SJCRH30 (cell line): ENCODE data around the gene ARFGAP1. TPM values are rescaled to one million over a fixed set of nuclear protein-coding genes. Genes with fewer than 3 reads are reported as not detected.

ENCODE experiments used
- DNase-seq, 2 experiments: peaks; one replicate each; pipeline ENCODE4 v3.0.0-alpha.2; 2015 to 2020
- H3K27ac ChIP-seq: fragments of 250-450 bp; sonication (Bioruptor Pico); 2 replicates; pipeline ENCODE4 v1.5.1; 2020; ENCODE audit warnings: mild to moderate bottlenecking, moderate library complexity
- H3K27me3 ChIP-seq: fragments of 250-450 bp; sonication (Bioruptor Pico); 2 replicates; pipeline ENCODE4 v1.5.1; 2020; ENCODE audit warnings: mild to moderate bottlenecking, moderate library complexity
- H3K36me3 ChIP-seq: fragments of 250-450 bp; sonication (Bioruptor Pico); 2 replicates; pipeline ENCODE4 v1.5.1; 2020; ENCODE audit warnings: mild to moderate bottlenecking, moderate library complexity
- H3K4me1 ChIP-seq: fragments of 250-450 bp; sonication (Bioruptor Pico); 2 replicates; pipeline ENCODE4 v1.5.1; 2020; ENCODE audit warnings: mild to moderate bottlenecking, moderate library complexity
- H3K4me3 ChIP-seq: fragments of 250-450 bp; sonication (Bioruptor Pico); 2 replicates; pipeline ENCODE4 v1.5.1; 2020; ENCODE audit warnings: mild to moderate bottlenecking, moderate library complexity
- H3K9me3 ChIP-seq: fragments of 250-450 bp; sonication (Bioruptor Pico); replicated peaks from 2 replicates; pipeline ENCODE4 v1.5.1; 2020; ENCODE audit warnings: mild to moderate bottlenecking, moderate library complexity
- total RNA-seq: library from RNA; depleted of rRNA; stranded (reverse); fragments of >200 nt; shearing (Covaris generic); gene quantifications from 2 replicates; pipeline ENCODE4 v1.2.3, GENCODE V29; 2014

The ARFGAP1 gene
- total RNA-seq, 1 experiment from 2014 or later = 96.8 TPM

DNA sequence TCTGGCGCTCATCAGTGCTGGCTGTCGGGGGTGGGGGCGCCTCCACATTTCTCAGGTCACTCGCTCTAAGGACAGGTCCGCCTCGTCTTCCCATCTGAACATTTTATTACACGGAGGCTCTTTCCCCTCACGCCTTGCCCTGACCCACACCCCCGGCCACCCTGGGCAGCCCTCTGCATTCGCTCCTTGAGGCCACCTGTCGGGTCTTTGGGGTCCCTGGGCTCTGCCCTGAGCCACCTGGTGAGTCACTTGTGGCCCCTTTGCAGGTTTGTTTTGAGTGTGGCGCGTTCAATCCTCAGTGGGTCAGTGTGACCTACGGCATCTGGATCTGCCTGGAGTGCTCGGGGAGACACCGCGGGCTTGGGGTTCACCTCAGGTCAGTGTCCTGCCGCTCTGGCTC lies 3.2 kb downstream of the ARFGAP1 start:
- no peak overlapping the region for H3K27ac ChIP-seq
- no peak for DNase-seq
- H3K4me1 ChIP-seq = peaks cover 19% of the 10 kb centered on the region
- H3K4me3 ChIP-seq = no peak overlapping the region
- no peaks in the 10 kb centered on the region for H3K9me3 ChIP-seq
- H3K27me3 ChIP-seq = no peaks in the 10 kb centered on the region
- H3K36me3 ChIP-seq = peaks cover 47% of the 10 kb centered on the region

GRCh38 chr20:63276956-63277355 lies 4.3 kb downstream of the ARFGAP1 start:
- Histone ChIP-seq H3K9me3 (no peaks in the 10 kb centered on the region), H3K36me3 (peaks cover 50% of the 10 kb centered on the region), H3K27ac (no peak overlapping the region), H3K4me3 (no peak overlapping the region), H3K4me1 (peaks cover 8% of the 10 kb centered on the region), H3K27me3 (no peaks in the 10 kb centered on the region)
- DNase-seq = no peak

- Histone ChIP-seq H3K4me3 (no peak overlapping the region), H3K9me3 (no peaks in the 10 kb centered on the region), H3K27ac (no peak overlapping the region), H3K4me1 (peaks cover 7% of the 10 kb centered on the region), H3K36me3 (peaks cover 52% of the 10 kb centered on the region), H3K27me3 (no peaks in the 10 kb centered on the region)
- no peak for DNase-seq
Measured at GRCh38 chr20:63277466-63278272, 5.1 kb downstream of the ARFGAP1 start.

DNA sequence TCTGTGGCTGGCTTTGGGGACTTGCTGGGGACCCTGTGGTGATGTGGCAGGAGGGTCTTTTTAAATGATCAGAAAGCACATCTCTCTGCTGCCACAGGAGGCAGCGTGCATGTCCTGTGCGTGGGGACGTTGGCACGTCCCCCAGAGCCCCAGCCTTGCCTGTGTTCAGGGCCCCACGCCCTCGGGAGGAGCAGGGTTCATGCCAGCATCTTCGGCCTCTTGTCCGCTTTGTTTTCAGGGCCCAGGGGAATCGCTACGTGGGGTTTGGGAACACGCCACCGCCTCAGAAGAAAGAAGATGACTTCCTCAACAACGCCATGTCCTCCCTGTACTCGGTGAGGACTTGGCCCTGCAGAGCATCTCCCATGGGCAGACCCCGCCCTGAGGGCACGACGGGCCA lies 6.0 kb downstream of the ARFGAP1 start:
- Histone ChIP-seq H3K36me3 (peaks cover 62% of the 10 kb centered on the region), H3K4me3 (no peak overlapping the region), H3K27me3 (no peaks in the 10 kb centered on the region), H3K27ac (no peak overlapping the region), H3K4me1 (peaks cover 3% of the 10 kb centered on the region), H3K9me3 (no peaks in the 10 kb centered on the region)
- no peak for DNase-seq

DNA sequence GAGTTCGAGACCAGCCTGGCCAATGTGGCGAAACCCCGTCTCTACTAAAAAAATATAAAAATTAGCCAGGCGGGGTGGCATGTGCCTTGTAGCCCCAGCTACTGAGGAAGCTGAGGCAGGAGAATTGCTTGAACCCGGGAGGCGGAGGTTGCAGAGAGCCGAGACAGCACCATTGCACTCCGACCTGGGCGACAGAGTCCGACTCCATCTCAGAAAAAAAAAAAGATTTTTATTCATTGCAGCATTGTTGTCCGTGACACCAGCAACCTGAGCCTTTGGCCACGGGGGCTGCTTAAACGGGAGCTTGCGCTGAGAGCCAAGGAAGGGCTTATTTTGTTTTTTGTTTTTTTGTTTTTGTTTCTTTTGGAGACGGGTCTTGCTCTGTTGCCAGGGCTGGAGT lies 7.3 kb downstream of the ARFGAP1 start:
- H3K36me3 ChIP-seq = peaks cover 63% of the 10 kb centered on the region
- H3K9me3 ChIP-seq = no peaks in the 10 kb centered on the region
- no peak overlapping the region for H3K27ac ChIP-seq
- H3K4me1 ChIP-seq = no peaks in the 10 kb centered on the region
- no peak overlapping the region for H3K4me3 ChIP-seq
- DNase-seq = no peak
- H3K27me3 ChIP-seq = no peaks in the 10 kb centered on the region

DNA sequence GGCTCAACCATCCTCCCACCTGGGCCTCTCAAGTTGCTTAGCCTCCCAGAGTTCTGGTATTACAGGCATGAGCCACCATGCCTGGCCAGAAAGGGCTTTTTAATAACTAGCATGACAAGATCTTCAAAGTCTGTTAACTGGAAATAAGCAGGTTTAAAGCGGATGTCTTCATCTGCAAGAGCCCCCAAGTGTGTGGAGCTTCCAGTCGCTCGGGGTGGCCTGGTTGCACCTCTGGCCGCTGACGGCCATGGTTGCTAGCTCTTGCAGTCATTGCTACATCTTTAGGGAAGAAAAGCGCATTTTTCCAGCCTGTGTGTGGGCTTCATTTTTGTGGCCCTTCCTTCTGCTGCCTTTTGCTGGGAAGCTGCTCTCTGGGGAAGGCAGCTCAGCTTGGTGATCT lies 7.8 kb downstream of the ARFGAP1 start:
- Histone ChIP-seq H3K36me3 (peaks cover 68% of the 10 kb centered on the region), H3K9me3 (no peaks in the 10 kb centered on the region), H3K27me3 (no peaks in the 10 kb centered on the region), H3K4me3 (no peak overlapping the region), H3K4me1 (no peaks in the 10 kb centered on the region), H3K27ac (no peak overlapping the region)
- no peak for DNase-seq

DNA sequence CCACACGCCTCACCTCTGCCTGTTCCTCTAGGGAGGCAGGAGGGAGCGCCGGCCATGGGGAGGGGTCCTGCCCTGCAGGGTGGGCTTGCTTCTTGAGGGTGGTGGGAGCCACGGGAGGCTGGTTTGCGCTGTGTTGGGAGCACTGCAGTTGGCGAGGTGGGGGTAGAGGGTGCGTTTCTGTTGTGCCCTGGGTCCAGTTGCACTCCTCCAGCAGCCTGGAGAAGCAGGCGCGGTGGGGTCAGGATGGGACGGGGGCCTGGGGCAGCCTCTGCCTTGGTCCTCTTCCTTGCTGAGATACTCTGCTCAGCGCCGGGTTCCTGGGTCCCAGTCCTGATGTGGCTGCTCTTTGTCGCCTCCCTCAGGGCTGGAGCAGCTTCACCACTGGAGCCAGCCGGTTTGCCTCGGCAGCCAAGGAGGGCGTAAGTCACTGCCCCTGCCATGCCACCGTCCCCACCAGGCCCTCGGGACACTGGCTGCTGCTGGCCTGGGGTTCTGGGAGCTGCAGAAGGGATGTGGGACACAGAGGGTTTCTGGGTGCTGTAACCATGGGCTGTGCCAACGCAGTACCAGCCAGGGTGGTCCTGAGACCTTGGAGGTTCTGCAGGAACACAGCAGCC lies 8.4 kb downstream of the ARFGAP1 start:
- DNase-seq = no peak
- no peak overlapping the region for H3K27ac ChIP-seq
- H3K36me3 ChIP-seq = peaks cover 71% of the 10 kb centered on the region

GRCh38 chr20:63281742-63282665 lies 9.4 kb downstream of the ARFGAP1 start:
- DNase-seq = no peak
- peaks cover 61% of the 10 kb centered on the region for H3K36me3 ChIP-seq
- no peak overlapping the region for H3K27ac ChIP-seq

More for the DNA sequence above, 8.4 kb downstream of the ARFGAP1 start:
- no peak overlapping the region for H3K4me3 ChIP-seq
- H3K9me3 ChIP-seq = no peaks in the 10 kb centered on the region
- no peaks in the 10 kb centered on the region for H3K27me3 ChIP-seq
- H3K4me1 ChIP-seq = no peaks in the 10 kb centered on the region

DNA sequence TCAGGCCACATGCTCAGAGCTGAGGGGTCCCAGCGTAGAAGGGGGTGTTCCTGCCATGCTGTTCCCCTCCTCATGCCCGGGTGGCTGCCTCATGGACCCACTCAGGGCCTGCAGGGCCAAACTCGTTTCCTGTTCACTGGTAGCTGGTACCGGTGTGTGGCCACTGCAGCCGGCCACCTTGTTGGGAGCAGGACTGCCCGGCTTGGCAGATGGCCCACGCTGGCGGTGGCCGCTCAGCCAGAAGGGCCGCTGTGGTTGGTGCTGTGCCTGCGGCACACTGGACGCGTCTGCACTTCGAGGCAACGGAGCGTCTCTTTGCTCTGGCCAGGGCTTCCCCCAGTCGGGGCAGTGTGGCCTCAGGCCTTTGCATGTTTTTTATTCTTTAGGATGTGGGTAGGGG lies 10.3 kb downstream of the ARFGAP1 start:
- Histone ChIP-seq H3K4me3 (no peak overlapping the region), H3K27ac (no peak overlapping the region), H3K4me1 (no peaks in the 10 kb centered on the region), H3K36me3 (peaks cover 58% of the 10 kb centered on the region), H3K27me3 (no peaks in the 10 kb centered on the region), H3K9me3 (no peaks in the 10 kb centered on the region)
- no peak for DNase-seq

More at GRCh38 chr20:63281742-63282665, 9.4 kb downstream of the ARFGAP1 start:
- H3K27me3 ChIP-seq = no peaks in the 10 kb centered on the region
- H3K4me3 ChIP-seq = no peak overlapping the region
- no peaks in the 10 kb centered on the region for H3K9me3 ChIP-seq
- H3K4me1 ChIP-seq = no peaks in the 10 kb centered on the region

DNA sequence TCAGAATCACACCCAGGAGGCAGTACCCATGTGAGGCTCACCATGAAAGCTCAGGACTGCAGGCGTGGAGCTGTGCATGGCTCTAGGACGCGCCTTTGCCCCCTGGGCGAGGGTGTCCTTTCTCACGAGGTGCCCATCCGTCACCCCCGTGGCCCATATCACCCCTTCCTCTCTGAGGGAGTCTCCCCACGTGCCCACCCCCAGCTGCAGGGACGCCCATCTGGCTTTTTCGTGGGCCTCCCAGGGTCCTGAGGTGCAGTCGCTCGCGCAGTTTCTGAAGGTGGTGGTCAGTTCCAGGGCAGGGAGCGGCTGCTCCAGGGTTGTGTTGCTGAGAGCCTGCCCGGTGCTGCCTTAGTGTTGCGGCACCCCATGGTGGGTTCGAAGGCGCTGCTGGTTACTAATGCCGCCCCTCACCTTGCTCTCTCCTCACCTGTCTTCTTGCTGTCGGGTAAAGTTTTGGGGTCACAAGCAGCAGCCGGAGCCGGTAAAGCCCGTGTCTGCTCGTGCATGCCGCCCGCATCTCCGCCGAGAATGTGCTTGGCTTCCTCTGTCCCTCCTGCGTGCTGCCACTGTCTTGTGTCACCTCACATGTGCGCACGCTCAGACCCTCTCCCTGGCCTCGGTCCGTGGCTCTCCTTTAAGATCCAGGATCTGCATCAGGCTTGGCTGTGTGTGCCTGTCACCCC lies 10.9 kb downstream of the ARFGAP1 start:
- Histone ChIP-seq H3K27ac (no peak overlapping the region), H3K4me1 (no peaks in the 10 kb centered on the region), H3K36me3 (peaks cover 60% of the 10 kb centered on the region), H3K27me3 (no peaks in the 10 kb centered on the region), H3K4me3 (no peak overlapping the region), H3K9me3 (no peaks in the 10 kb centered on the region)
- no peak for DNase-seq

GRCh38 chr20:63284083-63284440 lies 11.4 kb downstream of the ARFGAP1 start:
- H3K36me3 ChIP-seq = peaks cover 61% of the 10 kb centered on the region
- H3K4me3 ChIP-seq = no peak overlapping the region
- DNase-seq = no peak
- H3K27ac ChIP-seq = no peak overlapping the region
- H3K9me3 ChIP-seq = no peaks in the 10 kb centered on the region
- no peaks in the 10 kb centered on the region for H3K4me1 ChIP-seq
- no peaks in the 10 kb centered on the region for H3K27me3 ChIP-seq

DNA sequence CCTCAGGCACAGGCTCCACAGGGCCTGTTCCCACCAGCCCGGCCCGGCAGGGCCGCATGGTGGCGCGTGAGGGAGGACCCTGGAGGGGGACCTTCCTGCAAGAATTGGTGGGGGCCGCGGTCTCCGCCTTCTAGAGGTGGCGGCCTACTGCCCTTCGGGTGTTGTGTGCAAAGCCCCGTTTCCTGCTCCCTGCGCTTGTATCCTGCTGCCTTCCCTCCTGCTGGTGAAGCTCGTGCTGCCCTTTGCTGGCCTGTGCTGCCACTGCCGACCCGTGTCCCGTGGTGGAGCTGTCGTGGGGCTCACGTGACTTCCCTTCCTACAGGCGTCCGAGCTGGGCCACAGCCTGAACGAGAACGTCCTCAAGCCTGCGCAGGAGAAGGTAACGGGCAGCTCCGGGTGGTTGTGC lies 11.9 kb downstream of the ARFGAP1 start:
- Histone ChIP-seq H3K27me3 (no peaks in the 10 kb centered on the region), H3K4me1 (no peaks in the 10 kb centered on the region), H3K27ac (no peak overlapping the region), H3K36me3 (peaks cover 59% of the 10 kb centered on the region), H3K9me3 (no peaks in the 10 kb centered on the region), H3K4me3 (no peak overlapping the region)
- DNase-seq = no peak

DNA sequence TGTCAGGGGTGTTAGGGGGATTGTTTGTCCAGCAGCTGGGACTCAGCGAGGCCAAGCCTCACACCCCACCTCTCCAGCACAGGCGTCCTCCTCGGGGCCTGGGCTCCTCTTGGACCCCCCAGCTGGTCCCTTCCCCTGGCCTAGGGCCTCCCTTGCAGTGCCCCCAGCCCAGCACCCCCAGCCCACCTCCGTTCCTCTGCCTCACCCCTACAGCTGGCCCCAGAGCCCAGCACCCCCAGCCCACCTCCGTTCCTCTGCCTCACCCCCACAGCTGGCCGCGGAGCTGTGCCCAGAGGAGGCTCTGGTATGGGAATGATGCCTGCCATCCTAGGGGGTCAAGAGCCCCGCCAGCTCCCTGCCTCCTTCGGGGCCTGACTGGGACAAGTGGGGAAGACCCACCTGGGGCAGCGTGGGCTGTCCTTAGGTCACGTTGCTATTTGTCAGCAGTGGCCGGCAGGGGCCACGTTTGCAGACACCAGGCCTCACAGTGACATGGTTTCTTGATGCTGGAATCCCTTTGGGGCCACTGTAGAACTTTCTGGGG lies 12.4 kb downstream of the ARFGAP1 start:
- Histone ChIP-seq H3K27me3 (no peaks in the 10 kb centered on the region), H3K36me3 (peaks cover 54% of the 10 kb centered on the region), H3K4me3 (no peak overlapping the region), H3K9me3 (no peaks in the 10 kb centered on the region), H3K4me1 (no peaks in the 10 kb centered on the region), H3K27ac (no peak overlapping the region)
- DNase-seq = no peak
